Frontal cortex (tissue), 4 donors: ENCODE results near the gene HSD17B4. TPM values are rescaled to one million over a fixed set of nuclear protein-coding genes. Genes with fewer than 3 reads are reported as not detected.
A peak's percentile ranks its signal among the peaks of the same experiment; 100 is the strongest.
"Not testable (repeated sequence)": the region's sequence is repeated elsewhere in the genome, so short reads cannot be mapped to it uniquely, and the experiment has no call there.

Experiments used
- DNase-seq, 2 donors: peaks; one replicate each; pipeline ENCODE4 v3.0.0; 2012; ENCODE audit warnings: low spot score in 2 of 2
- FAIRE-seq: peaks from 2 replicates; lab custom pipeline; 2012; peaks lifted over from hg19 to GRCh38; lab: Jason Lieb, UNC
- total RNA-seq: library from RNA; depleted of rRNA; stranded (reverse); fragments of >200 nt; gene quantifications from one replicate; pipeline ENCODE4 v1.2.3, GENCODE V29; 2014
- donor health status: control.
- donor health status: control.
- donor health status: control.

Gene HSD17B4
- total RNA-seq, 1 donor from 2014 or later: 179 TPM

- peak; percentile 91 for FAIRE-seq
- no peak for DNase-seq
Observed at GRCh38 chr5:119470851-119471451, 18.7 kb downstream of the HSD17B4 start.

- FAIRE-seq (no peak), DNase-seq (no peak)
Observed at GRCh38 chr5:119473241-119473640, 20.9 kb downstream of the HSD17B4 start.

- DNase-seq (no peak), FAIRE-seq (peak; percentile 76)
Observed at GRCh38 chr5:119476341-119476740, 24.0 kb downstream of the HSD17B4 start.

- DNase-seq (no peak), FAIRE-seq (no peak)
Observed at GRCh38 chr5:119478781-119479180, 26.5 kb downstream of the HSD17B4 start.

- DNase-seq, FAIRE-seq: not testable (repeated sequence)
Observed at GRCh38 chr5:119480629-119481028, 28.3 kb downstream of the HSD17B4 start.

- FAIRE-seq (no peak), DNase-seq (no peak)
Observed at GRCh38 chr5:119483155-119483554, 30.9 kb downstream of the HSD17B4 start.

- FAIRE-seq (no peak), DNase-seq (no peak)
Observed at GRCh38 chr5:119484884-119485283, 32.6 kb downstream of the HSD17B4 start.

GRCh38 chr5:119501671-119502179, 49.4 kb downstream of the HSD17B4 start:
- no peak for FAIRE-seq
- no peak for DNase-seq

GRCh38 chr5:119503939-119504338, 51.6 kb downstream of the HSD17B4 start:
- DNase-seq, FAIRE-seq: not testable (repeated sequence)

- no peak for FAIRE-seq
- DNase-seq: no peak
Observed at GRCh38 chr5:119512277-119512676, 60.0 kb downstream of the HSD17B4 start.

- FAIRE-seq: no peak
- no peak for DNase-seq
Observed at GRCh38 chr5:119515192-119515591, 62.9 kb downstream of the HSD17B4 start.

GRCh38 chr5:119517115-119517514, 64.8 kb downstream of the HSD17B4 start:
- FAIRE-seq, DNase-seq: not testable (repeated sequence)

- DNase-seq: no peak
- no peak for FAIRE-seq
Observed at GRCh38 chr5:119521232-119521631, 68.9 kb downstream of the HSD17B4 start.

GRCh38 chr5:119522841-119523240, 70.5 kb downstream of the HSD17B4 start:
- DNase-seq: no peak
- FAIRE-seq: no peak

- DNase-seq: no peak
- no peak for FAIRE-seq
Observed at GRCh38 chr5:119524485-119524884, 72.2 kb downstream of the HSD17B4 start.

GRCh38 chr5:119527351-119527750, 75.1 kb downstream of the HSD17B4 start:
- DNase-seq: no peak
- FAIRE-seq: no peak

GRCh38 chr5:119529811-119530210, 77.5 kb downstream of the HSD17B4 start:
- FAIRE-seq (no peak), DNase-seq (no peak)

GRCh38 chr5:119532637-119533036, 80.3 kb downstream of the HSD17B4 start:
- no peak for DNase-seq
- FAIRE-seq: no peak

- DNase-seq: no peak
- no peak for FAIRE-seq
Observed at GRCh38 chr5:119537704-119538103, 85.4 kb downstream of the HSD17B4 start.

GRCh38 chr5:119541716-119542115, 89.4 kb downstream of the HSD17B4 start:
- no peak for DNase-seq
- no peak for FAIRE-seq

GRCh38 chr5:119551819-119552218, 99.5 kb downstream of the HSD17B4 start:
- no peak for DNase-seq
- no peak for FAIRE-seq

- DNase-seq (no peak), FAIRE-seq (no peak)
Observed at GRCh38 chr5:119554597-119554996, 102.3 kb downstream of the HSD17B4 start.
